ENCODE results near the gene PDGFD.

PDGFD gene

GRCh38 chr11:104058680-104059079 lies 105.3 kb downstream of the PDGFD start:
- in situ Hi-C loops (cut with HindIII; ENCODE audit: low sequenced_read_pairs), result no loop called here

GRCh38 chr11:104057908-104058307 lies 106.0 kb downstream of the PDGFD start:
- in situ Hi-C loops (cut with HindIII; ENCODE audit: low sequenced_read_pairs), result no loop called here

DNA sequence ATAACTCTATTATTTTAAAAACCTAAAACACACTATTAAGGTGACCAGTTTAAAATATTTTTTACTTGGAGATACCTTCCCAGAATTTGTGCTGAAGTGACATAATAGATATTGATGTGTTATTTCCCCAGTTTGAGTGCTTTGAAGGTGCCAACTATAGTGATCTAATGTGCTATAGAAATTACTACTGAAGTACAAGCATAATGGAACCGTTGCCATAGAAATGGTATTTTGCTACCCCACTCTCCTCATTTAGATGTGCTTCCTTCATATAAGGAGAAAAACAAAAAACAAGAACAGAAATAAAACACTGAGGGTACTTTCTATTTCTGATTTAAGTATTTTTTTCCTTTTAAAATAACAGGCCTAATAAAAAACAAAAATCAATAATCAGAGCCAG lies 108.4 kb downstream of the PDGFD start:
- in situ Hi-C loops (cut with HindIII; ENCODE audit: low sequenced_read_pairs), result no loop called here

GRCh38 chr11:104054911-104055529 lies 108.9 kb downstream of the PDGFD start:
- in situ Hi-C loops (cut with HindIII; ENCODE audit: low sequenced_read_pairs), result no loop called here

DNA sequence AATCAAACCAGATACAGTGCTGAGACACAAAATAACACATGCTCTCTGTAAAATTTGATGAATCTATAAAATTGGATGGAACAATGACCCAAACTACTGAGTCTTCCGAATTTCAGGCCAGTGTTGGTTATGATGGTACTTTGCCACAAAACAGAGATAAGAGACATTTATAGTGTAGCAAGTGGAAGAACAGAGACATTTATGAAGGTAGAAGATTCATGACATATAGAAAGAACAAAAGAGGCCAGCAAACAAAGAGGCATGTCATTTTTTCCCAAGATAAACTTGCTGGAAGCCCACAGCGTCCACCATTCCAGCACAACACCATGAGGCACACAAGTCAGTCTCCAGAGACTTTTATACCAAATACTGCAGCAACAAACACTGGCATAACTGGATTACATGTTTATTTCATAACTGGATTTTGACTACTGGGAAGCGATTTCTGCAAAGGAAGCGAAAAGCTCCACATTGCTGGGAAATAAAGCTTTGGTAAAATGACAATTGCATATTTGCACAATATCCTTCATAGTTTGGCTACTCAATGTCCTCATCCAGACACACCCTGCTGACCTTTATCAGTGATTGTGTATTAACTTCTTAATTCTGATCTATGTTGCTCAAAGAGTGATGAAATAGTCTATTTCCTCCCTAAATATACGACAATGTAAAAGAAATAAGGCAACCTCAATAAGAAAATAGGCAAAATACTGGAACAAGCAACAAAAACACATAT lies 110.0 kb downstream of the PDGFD start:
- in situ Hi-C loops (cut with HindIII; ENCODE audit: low sequenced_read_pairs), result no loop called here

DNA sequence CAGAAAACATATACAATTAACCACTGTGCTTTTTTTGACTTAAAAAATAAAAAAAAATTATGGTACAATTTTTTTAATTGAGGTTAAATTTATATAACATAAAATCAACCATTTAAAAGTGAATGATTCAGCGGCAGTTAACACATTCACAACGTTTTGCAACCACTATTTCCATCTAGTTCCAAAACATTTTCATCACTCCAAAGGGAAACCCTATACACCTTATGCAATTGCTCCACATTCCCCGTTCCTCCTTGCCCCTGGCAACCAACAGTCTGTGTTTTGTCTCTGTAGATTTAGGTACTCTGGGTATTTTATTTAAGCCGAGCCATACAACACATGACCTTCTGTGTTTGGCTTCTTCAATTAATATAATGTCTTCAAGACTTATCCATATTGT lies 112.2 kb downstream of the PDGFD start:
- in situ Hi-C loops (cut with HindIII; ENCODE audit: low sequenced_read_pairs), result no loop called here

GRCh38 chr11:104049116-104049515 lies 114.8 kb downstream of the PDGFD start:
- in situ Hi-C loops (cut with HindIII; ENCODE audit: low sequenced_read_pairs), result loop anchor here (5.0 kb wide), 1 partner anchor 93 kb away; no protein-coding TSS in a partner anchor

DNA sequence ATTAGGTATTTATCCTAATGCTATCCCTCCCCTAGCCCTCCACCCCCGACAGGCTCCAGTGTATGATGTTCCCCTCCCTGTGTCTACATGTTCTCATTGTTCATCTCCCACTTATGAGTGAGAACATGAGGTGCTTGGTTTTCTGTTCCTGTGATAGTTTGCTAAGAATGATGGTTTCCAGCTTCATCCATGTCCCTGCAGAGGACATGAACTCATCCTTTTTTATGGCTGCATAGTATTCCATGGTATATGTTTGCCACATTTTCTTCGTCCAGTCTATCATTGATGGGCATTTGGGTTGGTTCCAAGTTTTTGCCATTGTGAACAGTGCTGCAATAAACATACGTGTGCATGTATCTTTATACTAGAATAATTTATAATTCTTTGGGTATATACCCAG lies 117.1 kb downstream of the PDGFD start:
- in situ Hi-C loops (cut with HindIII; ENCODE audit: low sequenced_read_pairs), result loop anchor here (5.0 kb wide), 1 partner anchor 95 kb away; no protein-coding TSS in a partner anchor

GRCh38 chr11:104046331-104046730 lies 117.6 kb downstream of the PDGFD start:
- in situ Hi-C loops (cut with HindIII; ENCODE audit: low sequenced_read_pairs), result loop anchor here (5.0 kb wide), 1 partner anchor 96 kb away; no protein-coding TSS in a partner anchor

- in situ Hi-C loops (cut with HindIII; ENCODE audit: low sequenced_read_pairs), result no loop called here
Measured at GRCh38 chr11:104043678-104044239, 120.2 kb downstream of the PDGFD start.

- in situ Hi-C loops (cut with HindIII; ENCODE audit: low sequenced_read_pairs), result no loop called here
Measured at GRCh38 chr11:104043142-104043541, 120.8 kb downstream of the PDGFD start.

- in situ Hi-C loops (cut with HindIII; ENCODE audit: low sequenced_read_pairs), result no loop called here
Measured at GRCh38 chr11:104041792-104042191, 122.2 kb downstream of the PDGFD start.

- in situ Hi-C loops (cut with HindIII; ENCODE audit: low sequenced_read_pairs), result no loop called here
Measured at GRCh38 chr11:104036995-104037394, 127.0 kb downstream of the PDGFD start.

GRCh38 chr11:104036588-104036987 lies 127.4 kb downstream of the PDGFD start, which contains the start of gene DDI1:
Gene DDI1, plus strand, starts transcription at chr11:104036640. Its CDS starts 183 bp downstream, at chr11:104036823.
- in situ Hi-C loops (cut with HindIII; ENCODE audit: low sequenced_read_pairs), result no loop called here

DNA sequence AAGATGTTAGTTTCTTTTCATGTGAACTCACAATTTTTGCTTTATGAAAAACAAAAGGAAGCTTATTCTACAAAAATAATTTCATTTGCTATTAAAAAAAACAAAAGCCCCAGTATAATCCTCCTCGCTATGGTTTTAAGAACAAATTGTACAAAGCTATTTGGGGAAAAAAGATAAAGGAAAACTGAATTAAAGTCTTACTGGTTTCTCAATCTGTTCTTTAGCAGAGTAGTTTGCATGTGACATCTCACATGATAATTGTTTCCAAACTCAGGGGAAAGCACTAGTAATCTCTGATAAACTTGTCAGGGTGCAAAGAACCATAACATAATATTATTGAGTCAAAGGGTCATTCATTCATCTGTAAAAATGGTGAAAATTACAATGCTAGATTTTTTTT lies 130.4 kb downstream of the PDGFD start:
- in situ Hi-C loops (cut with HindIII; ENCODE audit: low sequenced_read_pairs), result no loop called here

GRCh38 chr11:104033134-104033533 lies 130.8 kb downstream of the PDGFD start:
- in situ Hi-C loops (cut with HindIII; ENCODE audit: low sequenced_read_pairs), result no loop called here

GRCh38 chr11:104028476-104029263 lies 135.3 kb downstream of the PDGFD start:
- in situ Hi-C loops (cut with HindIII; ENCODE audit: low sequenced_read_pairs), result no loop called here

- in situ Hi-C loops (cut with HindIII; ENCODE audit: low sequenced_read_pairs), result no loop called here
Measured at GRCh38 chr11:104024572-104024971, 139.4 kb downstream of the PDGFD start.

GRCh38 chr11:104015649-104016415 lies 148.1 kb downstream of the PDGFD start:
- in situ Hi-C loops (cut with HindIII; ENCODE audit: low sequenced_read_pairs), result no loop called here

DNA sequence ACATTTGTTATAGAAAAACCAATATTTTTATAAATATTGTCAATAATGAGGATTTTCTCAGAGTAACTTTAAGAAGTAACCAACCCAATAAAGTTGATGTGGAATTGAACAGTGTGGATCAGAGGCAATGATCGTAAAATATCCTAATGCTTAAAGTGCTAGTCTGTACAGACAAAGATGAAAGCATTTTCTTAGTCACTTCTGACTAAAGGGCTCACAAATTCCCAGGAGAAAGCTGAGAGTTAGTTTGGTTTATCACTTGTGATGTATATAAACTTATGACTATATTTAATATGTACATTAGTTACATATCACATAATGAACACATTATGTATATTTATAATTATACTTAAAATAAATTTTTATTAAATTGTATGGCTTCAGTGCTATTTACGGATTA lies 152.9 kb downstream of the PDGFD start:
- in situ Hi-C loops (cut with HindIII; ENCODE audit: low sequenced_read_pairs), result no loop called here
